Eye (tissue), 1 donor: ENCODE data around the gene SLC9C1.

Experiments used
- DNase-seq: peaks from one replicate; pipeline ENCODE4 v3.0.0-alpha.2; 2015

The SLC9C1 gene

GRCh38 chr3:112304611-112305010 lies 10.6 kb upstream of the SLC9C1 start:
- peak; percentile 65 for DNase-seq

GRCh38 chr3:112303764-112304325 lies 9.8 kb upstream of the SLC9C1 start:
- peak; percentile 87 for DNase-seq

GRCh38 chr3:112302881-112303763 lies 9.1 kb upstream of the SLC9C1 start:
- DNase-seq, result peak; percentile 82

DNA sequence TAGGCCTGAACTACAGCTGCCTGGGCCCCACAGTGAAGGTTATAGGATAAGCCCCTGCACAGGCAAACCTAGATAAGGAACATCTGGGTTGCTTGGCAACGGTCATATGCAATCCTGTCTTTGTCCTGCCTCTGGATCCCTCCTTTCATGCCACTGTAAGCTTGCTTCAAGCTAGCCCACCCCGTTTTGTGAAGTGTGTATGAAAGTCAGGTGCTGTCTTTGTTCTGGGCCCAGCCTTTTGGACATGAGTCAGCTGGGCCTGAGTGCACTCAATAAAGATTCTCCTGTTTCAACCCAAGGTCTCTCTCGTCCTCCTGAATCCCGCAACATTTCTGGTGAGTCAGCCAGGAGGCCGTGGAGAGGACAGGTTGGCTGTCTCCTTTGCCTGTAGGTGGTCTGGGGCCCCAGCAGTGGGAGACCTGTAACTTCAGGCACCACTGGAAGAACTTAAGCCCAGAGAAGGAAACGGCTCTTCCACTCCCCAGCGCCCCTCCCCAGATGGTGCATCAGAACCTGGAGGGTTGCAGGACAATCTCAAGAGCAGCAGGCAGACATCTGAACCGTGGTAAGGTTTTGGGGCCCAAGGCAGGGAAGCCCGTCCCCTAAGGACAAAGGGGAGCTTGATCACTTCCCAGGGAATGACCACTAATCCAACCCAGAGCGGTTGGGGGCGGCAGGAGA lies 8.3 kb upstream of the SLC9C1 start:
- peak; percentile 43 for DNase-seq

- DNase-seq, result no peak
Measured at GRCh38 chr3:112298781-112299180, 4.8 kb upstream of the SLC9C1 start.

DNA sequence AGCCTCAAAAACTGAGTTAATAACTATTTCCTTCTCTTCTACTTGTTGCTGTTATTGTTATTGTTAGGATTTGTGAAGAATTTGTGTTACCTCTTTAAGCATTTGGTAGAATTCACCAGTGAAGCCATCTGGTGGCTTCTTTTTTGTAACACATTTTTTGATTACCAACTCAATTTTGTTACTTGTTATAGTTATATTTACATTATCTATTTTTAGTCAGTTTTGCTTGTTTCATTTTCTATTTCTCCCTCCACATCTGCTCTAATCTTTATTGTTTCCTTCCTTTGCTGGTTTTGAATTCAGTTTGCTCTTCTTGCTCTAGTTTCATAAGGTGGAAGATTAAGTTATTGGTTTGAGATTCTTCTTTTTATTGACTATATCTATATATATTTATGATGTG lies 3.7 kb upstream of the SLC9C1 start:
- no peak for DNase-seq

- DNase-seq, result no peak
Measured at GRCh38 chr3:112289011-112289410, 5.0 kb downstream of the SLC9C1 start.

DNA sequence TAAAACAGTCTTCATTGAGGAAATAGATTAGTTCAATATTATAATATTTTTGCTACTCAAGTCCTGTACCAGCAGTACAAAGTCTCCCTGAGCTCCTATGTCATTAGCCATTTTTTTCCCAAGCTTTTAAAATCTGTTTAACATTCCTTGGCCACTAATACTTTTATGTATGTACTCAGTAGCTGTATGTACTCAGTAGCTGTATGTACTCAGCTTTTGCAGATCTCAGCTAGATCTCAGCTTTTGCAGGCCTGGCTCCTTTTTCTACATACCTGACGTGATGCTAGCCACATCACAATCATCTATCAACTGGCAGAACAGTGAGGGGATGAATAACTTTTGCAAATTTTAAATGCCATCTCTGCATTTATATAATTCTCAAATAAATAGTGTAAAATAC lies 13.8 kb downstream of the SLC9C1 start:
- DNase-seq, result no peak

DNA sequence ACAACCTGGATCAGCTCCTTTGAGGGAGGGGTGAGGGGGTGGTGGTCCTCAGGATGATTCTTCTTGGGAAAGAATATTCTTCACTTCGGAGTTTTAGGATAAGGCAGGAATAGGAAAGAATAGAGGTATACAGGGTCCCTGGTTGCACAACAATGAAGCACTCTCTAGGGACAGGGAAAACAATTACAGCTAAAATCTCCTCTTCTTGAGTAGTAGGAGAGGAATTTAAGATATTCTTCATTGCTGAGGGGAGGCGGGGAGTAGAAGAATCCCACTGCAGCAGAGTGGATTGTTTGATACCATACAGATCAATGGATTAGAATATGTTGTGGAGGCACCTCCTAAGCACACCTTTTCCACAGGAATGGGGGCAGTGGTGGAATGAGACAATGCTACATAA lies 20.5 kb downstream of the SLC9C1 start:
- DNase-seq, result no peak

- DNase-seq, result no peak
Measured at GRCh38 chr3:112261742-112262141, 32.3 kb downstream of the SLC9C1 start.

DNA sequence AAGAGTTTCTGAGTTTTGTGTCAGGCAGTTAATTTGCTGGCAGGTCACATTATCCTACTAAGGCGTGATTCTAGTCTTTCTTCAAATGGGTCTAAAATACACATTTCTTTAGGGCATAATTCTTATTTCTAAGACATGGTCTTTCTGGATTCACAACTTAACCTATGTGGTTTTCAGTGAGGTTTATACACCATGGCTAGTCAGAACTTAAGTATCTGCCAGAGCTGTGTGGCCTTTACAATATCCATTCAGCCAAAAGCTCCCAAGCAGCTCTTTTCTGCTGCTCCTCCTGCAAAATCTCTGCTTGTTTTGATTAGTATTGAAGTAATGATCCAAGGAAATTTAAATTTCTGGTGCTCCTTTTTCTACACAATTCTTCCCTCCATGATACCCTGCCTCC lies 33.5 kb downstream of the SLC9C1 start:
- no peak for DNase-seq

GRCh38 chr3:112253301-112253971 lies 40.6 kb downstream of the SLC9C1 start:
- no peak for DNase-seq

DNA sequence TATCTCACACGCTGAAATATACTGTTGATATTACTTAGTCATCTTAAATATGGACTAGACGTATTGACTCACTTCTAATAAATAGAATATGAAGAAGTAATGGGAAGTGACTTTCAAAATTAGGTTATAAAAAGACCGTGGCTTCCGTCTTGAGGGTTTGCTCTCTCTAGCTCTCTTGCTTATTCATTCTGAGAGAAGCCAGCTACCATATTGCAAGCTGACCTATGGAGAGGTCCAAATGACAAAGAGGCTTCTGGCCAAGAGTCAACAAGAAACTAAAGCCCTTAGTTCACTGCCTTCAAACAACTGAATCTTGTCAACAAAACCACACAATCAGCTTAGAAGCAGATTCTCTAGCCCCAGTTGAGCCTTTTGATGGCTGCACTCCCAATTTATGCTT lies 46.1 kb downstream of the SLC9C1 start:
- no peak for DNase-seq

- no peak for DNase-seq
Measured at GRCh38 chr3:112247350-112247749, 46.7 kb downstream of the SLC9C1 start.

DNA sequence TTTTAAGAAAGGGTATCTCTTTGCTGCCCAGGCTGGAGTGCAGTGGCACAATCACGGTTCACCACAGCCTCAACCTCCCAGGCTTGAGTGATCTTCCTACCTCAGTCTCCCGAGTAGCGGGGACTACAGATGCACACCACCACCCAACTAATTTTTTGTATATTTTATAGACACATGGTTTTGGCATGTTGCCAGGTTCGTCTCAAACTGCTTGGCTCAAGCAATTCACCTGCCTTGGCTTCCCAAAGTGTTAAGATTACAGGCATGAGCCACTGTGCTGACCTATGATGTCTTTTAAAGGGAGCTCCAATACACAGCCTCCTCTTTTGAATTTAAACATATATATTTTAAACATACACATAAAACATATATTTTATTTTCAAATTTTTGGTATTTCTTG lies 60.9 kb downstream of the SLC9C1 start:
- DNase-seq, result no peak

DNA sequence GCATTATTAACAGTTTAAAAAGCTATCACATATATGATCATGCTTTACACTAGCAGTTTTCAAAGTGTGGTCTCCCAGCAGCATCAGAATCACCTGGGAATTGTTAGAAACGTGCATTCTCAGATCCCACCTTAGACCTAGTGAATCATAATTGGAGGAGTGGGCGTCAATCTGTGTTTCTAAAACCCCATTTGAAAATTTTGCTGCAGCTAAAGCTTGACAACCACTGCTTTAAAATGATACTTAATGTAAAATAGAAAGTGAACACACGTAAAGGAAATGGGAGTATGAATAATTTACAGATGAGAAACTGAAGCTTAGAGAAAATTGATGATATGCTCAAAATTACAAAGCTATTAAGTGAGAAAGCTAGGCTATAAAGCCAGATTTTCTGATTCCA lies 62.3 kb downstream of the SLC9C1 start:
- no peak for DNase-seq

DNA sequence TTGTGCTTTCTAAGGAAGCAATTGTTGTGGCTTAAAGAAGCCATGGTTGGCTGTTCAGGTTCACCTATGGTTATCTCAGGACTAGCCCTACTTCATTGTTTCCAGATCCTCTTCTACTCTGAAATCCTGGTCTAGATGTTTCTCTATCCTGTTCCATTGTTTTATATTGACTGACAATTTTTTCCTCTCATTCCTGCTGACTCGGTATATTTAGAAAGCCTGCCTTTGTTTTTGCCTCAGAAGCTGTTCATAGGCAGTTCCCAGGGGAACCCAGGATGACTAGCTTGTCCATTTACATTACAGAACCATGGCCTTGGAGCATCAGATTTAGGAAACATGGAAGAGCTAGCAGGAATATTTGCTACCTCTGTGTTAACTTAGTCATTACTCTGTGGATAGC lies 64.0 kb downstream of the SLC9C1 start:
- DNase-seq, result peak; percentile 45

DNA sequence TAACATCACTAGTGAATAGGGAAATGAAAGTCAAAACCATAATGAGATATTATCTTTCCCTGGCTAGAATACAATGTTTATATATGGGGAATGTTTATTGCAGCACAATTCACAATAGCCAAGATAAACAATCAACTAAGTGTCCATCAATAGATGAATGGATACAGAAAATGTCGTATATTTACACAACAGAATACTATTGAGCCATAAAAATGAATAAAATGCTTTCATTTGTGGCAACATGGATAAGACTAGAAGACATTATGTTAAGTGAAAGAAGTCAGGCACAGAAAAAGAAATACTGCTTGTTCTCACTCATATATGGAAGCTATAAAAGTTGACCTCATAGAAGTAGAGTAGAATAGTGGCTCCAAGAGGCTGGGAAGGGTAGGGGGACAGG lies 65.2 kb downstream of the SLC9C1 start:
- DNase-seq, result no peak

- no peak for DNase-seq
Measured at GRCh38 chr3:112200317-112200666, 93.7 kb downstream of the SLC9C1 start.

DNA sequence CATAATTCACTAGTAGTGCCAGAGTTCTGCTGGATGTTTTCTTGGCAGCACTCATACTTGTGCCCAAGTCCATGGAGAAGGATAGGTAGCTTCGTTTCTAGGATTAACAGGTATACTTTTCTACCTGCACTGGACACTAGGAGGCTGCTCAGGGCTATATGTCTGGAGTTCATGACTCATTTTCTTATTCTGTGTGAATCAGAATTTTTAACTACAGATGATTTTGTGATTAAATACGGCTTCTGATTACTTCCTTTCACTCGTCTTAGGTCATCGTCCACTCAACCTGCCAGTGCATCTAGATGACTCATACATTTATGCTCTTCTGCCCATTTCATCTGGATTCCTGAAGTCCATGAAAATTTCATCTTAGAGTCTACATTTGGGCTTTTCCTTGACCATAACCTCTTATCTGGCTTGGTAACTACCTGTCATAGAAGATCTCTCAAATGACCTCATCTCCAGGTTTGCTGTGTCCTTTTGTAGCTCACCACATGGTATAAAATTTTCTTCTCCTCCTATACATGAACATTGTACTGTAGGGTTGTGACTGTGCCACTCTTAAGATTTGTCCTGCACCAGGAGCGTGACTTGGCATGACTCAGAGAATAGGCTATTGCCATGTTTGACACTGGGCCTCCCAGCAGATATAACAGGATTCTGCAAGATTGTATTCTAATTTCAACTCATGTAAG lies 94.2 kb downstream of the SLC9C1 start:
- no peak for DNase-seq

DNA sequence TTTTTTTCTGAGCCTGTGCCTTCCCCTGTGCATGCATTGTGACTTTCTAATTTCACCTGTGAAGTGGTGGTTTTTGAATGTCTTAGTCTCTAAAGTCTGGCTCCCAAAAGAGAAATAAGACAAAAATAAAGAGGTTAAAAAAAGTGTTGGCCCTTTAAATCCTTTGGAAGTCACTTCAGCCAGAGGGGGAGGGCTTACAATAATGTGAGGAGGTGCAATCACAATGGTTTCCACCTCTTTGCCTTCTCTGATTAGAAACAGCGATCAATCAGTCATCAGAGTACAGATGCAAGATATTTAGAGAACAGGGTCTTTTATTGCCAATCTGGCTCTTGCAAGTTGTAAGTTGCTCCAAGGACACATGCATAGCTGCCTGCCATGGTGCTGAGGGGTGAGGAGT lies 96.9 kb downstream of the SLC9C1 start:
- DNase-seq, result no peak

- no peak for DNase-seq
Measured at GRCh38 chr3:112187300-112187699, 106.7 kb downstream of the SLC9C1 start.
